HG02973 (cell line): ENCODE data around the gene NHSL2.

Source experiments
- ATAC-seq: cut with Tn5 transposase; IDR thresholded peaks from one replicate; pipeline ENCODE4 v1.9.1; 2021; ENCODE audit warnings: moderate library complexity; ENCODE audit not compliant: unreplicated experiment

The NHSL2 gene

GRCh38 chrX:72060921-72061490, 150.4 kb downstream of the NHSL2 start:
- no peak for ATAC-seq

- ATAC-seq: no peak
These were observed 152.3 kb downstream of the NHSL2 start for GRCh38 chrX:72062916-72063315.

DNA sequence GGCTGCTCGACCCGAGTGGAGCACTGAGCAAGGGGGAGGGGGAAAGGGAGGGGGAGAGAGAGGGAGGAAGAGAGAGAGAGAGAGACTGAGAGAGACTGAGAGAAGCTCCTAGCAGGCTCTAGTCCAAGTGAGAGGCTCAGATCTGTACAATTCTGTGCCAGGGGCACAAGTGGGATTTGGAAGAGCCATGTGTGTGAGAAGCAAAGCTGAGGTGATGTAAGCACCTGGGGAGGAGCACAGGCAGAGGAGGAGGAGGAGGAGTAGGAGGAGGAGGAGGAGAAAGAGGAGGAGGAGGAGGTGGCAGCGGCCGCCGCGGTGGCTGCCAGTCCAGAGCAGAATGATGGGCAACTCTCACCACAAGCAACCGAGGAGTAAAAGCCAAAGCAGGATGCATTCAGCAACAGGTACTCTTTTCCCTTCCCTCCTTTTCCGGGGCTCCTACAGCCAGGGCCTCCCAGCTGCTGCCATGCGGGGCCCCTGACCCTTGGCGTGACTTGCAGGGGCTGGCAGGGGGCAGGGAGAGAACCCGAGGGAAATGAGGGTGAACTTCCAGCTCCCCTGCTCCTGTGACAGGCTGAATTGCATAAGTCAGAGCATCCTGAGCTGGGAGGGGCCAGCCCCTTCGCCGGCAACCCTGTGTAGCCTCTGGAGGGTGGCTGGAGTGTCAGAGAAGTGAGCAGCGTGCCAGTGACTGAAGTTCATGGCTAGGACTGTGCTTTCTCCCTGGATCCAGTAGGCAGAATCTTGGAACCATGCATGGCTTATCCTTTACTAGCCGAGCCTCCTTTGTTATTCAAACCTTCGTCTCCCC, 158.9 kb downstream of the NHSL2 start:
- no peak for ATAC-seq

- no peak for ATAC-seq
These were observed 160.6 kb downstream of the NHSL2 start for GRCh38 chrX:72071213-72071612.

DNA sequence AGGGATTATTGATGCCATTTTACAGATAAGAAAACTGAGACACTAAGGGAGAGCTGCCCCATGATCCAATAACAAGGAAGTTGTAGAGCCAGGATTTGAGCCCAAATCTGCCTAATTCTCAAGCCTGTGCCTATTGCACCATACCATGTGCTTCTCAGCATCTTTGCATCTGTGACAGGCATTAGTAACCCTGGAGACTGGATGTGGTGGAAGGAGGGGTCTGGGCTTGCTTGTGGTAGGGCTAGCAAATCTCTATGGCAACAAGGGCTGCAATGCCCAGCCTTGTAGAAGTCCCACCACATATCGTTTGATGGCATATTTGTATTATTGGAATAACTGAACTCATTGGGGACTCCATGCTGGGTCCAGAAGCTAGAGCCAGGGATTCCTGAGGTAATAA, 163.0 kb downstream of the NHSL2 start:
- no peak for ATAC-seq

GRCh38 chrX:72078411-72078810, 167.8 kb downstream of the NHSL2 start:
- no peak for ATAC-seq

DNA sequence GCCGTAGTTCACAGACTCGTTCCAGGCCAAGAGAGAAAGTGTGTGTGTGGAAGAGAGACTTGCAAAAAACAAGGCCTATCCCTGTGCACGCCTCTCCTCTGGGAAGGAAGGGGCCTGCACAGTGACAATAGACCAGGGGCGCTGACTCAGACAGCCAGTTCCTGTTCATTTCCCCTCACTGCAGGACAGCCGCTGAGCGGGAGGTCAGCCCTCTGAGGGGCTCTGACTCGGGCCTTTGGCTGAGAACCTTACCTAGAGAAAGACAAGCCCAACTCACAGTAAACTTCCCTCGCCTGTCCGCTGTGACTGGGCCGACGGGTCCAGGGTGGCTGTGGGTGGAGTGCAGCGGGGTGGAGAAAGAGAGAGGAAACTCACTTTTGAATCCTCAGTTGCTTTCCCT, 169.0 kb downstream of the NHSL2 start:
- ATAC-seq: no peak

DNA sequence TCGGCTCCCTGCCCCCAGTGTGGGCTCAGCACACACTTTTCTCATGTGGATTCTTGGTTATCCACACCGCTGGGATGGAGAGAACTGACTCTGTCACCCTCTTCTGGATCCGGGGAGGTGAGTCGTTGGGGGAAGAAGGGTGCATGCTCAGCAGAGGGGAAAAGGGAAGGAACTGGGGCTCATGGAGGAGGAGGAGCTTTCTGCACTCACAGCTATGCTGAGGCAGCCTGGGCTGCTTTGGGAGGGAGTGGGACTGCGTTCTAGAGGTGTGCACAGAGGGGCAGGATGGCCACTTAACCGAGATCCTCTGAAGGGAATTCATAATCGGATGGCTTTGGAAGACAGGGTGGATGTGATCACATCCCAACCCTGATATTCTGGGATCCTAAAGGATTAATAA, 169.5 kb downstream of the NHSL2 start:
- no peak for ATAC-seq

DNA sequence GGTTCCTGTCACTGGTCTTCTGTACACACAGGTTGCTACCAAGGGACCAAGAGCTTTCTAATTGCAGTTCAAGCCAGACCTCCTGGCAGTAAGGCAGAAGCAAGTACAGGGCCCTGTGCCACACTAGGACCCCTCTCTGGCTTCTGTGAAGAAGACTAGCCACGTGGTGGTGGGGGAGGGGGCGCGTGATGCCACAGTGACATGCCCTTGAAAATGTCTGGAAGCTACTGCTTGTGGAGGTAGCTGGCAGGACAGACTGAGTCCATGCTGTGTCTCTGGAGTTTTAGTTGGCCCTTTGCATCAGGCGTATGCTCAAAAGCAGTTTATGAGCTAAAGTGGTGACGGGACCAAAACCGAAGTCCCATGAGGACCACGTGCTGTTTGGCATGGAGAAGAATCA, 170.2 kb downstream of the NHSL2 start:
- ATAC-seq: no peak

DNA sequence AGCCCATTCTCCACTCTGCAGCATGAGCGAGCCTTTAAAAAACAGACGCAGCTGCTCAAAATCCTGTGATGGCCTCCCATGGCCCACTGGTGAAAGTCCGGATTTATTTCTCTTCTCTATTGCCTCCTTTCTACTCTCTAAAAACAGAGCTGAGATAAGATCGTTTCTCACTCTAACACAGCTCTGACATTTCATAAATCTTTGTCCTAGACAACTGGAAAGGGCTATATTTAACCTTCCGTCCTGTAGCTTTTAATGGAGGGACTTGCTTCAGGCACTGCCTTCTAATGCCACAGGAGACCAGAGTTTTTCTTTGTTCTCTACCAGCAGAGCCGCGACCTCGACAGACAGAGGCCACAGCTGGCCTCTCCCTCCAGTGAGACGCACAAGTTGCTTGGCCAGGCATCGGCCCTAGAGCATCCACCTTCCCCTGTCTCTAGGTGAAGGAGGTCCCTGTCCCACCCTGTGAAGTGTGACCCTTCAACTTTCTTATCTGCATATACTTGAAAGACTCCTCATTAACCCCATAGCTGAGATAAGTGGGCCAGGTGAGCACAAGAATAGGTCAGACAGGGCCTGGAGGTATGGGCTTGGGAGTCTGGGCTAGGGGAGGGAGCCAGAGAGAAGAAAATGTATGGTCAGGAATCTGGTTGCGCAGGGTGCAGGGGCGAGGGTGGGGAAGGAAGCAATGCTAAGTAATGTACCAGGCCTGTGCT, 171.1 kb downstream of the NHSL2 start:
- ATAC-seq: no peak

DNA sequence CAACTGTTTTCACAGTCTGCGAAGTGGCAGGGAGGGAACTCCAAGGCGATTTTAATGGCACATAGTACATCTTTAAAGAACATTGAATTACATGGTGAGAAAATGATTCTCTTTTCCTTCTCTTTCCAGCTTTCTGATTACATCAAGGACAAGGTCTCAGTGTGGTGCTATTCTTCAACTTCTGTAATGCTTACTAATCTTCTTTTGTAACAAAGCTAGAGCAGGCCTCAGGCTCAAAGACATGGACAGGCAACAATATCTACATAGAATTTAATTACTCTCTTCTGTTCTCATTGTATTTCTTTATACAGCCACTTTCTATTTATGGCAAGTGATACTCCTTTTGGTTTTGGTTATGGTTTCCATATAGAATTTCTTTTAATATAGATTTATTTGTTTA, 172.6 kb downstream of the NHSL2 start:
- ATAC-seq: no peak

GRCh38 chrX:72084114-72084513, 173.5 kb downstream of the NHSL2 start:
- ATAC-seq: no peak

DNA sequence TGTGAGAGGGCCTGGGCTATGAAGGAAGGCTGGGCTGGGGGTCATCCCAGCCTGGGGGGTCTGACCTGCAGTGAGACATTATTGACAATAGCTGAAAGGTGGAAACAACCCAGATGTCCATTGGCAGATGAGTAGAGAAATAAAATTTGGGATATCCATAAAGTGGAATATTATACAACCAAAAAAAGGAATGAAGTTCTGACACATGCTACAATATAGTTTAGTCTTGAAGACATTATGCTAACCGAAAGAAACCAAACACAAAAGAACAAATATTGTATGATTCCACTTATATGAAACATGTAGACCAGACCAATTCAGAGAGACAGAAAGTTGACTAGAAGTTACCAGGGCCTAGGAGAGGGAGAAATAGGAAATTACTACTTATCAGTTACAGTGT, 176.3 kb downstream of the NHSL2 start:
- no peak for ATAC-seq

DNA sequence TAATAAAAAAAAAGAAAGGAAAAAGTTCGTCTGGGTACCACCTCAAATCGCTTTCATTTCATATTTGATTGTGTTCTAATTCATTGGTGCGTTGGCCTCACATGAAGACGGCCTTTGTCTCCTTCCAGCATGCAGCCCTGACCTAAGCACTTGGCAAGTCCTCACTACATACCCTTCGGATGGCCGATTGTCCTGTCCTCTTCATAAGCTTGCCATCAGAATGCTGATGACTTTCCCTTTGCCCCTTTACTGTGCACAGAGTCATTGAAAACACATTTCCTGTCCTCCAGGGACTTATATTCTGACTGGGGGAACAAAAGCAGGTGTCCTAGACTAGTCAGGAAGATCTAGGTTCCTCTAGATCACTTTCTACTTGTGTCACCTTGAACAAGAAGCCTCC, 178.1 kb downstream of the NHSL2 start:
- no peak for ATAC-seq

DNA sequence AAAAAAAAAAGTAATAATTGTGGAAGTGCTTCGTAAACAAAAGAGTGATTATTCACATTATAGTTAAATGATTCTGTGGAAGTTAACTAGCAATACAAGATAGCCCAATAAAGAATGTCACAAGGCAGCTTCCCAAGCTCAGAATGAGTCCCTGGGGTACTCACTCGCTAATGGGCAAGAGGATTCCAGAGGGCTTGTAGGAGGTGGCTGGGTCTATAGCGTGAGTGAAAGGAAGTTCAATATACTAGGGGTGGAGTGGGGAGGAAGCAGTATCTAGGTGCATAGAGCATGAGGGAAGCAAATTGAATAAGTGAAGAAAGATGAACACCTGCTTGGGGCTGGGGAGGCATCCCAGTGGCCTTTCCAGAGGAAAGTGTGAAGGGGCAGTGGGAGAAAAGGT, 178.6 kb downstream of the NHSL2 start:
- ATAC-seq: no peak

DNA sequence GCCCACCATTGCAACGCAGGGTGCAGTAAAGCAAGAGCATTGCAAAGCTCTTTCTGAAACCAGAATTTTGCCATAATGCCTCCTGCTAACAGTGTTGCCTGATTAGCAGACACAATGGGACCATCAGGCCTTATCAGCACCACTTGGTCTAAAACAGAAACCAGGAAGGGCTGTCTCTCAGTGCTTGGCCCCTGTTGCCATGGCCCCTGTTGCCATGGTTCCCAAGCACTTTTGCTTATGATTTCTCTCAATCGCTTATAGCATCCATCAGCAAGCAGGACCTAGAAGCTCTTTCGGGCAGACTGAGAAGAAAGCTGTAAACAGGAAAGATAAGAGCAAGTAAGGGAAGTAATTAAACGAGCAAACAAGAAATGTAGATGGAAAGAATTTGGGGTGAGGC, 184.2 kb downstream of the NHSL2 start:
- peak; percentile 99 for ATAC-seq

DNA sequence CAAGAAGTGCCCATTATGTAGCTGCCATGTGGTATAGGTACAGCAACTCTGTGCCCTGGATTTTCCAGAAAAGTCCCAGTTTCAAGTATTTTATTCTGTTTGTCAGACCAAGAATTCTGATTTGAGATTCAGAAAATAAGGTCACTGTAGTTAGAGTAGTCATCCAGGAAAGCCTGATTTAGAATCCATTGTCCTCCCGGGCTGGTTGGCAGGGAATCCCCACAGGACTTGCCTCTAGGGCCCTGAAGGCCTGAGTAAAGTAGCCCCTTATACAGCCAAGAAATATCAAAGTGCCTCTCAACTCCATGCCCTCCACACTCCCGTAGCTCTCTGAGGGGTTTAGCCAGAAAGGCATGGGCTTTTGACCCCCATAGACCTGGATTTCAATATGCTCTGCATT, 184.7 kb downstream of the NHSL2 start:
- no peak for ATAC-seq

DNA sequence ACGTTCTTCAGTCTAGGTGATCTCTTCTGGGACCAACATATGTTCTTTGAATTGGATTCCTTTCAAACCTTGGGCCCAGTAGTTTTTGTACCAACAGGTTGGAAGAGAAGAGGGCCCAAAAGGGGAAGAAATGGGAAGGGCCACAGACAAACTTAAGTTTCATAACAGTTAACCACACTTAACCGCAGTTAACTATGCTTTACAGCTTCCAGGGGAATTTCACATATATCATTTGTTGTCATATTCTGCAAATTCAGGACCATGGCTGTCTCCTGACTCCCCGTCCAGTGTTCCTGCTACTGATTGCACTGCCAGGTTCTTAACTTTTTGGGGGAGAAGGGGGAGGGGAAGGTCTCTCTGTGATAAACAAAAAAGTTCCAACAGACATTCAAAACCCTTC, 186.5 kb downstream of the NHSL2 start:
- no peak for ATAC-seq

GRCh38 chrX:72100051-72100755, 189.6 kb downstream of the NHSL2 start:
- ATAC-seq: no peak

DNA sequence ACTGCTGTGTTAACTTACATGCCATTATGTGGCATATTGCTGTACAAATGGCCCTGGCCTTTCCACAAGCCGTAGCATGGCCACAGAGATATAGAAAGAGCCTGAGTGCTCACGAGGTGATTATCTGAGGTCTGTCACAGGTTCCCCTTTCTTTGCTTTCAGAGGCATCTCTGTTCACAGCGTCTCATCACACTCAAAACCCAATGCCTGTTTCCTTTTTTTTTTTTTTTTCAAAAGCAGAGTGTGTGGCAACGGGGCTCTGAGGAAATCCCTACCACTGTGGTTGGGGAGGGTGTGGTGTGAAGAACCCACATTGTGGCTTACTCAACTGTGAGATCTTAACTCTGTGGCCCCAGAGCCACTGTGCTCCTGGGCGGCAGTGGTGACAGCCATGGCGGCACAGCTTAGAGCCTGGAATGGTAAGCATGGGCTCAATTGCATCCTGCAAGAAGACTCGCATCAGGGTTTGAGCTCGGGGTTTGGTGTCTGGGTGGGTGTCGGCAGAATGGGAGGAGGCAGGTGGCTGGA, 190.2 kb downstream of the NHSL2 start:
- peak; percentile 75 for ATAC-seq

GRCh38 chrX:72101597-72102037, 191.0 kb downstream of the NHSL2 start:
- no peak for ATAC-seq
